Keratinocyte (primary cell): ENCODE data around the gene OTP. TPM values are rescaled to one million over a fixed set of nuclear protein-coding genes. Genes with fewer than 3 reads are reported as not detected.

Experiments used
- DNase-seq: peaks from one replicate; pipeline ENCODE4 v3.0.0-alpha.2; 2011; ENCODE audit warnings: low read depth, missing footprints, low spot score
- FAIRE-seq: peaks from 2 replicates; lab custom pipeline; 2011; peaks lifted over from hg19 to GRCh38; lab: Jason Lieb, UNC
- H2AFZ ChIP-seq: 2 replicates; pipeline ENCODE4 v1.6.0; 2012; ENCODE audit warnings: low read length, control low read depth, inconsistent platforms; ENCODE audit not compliant: control insufficient read depth
- H3K27ac ChIP-seq: 2 replicates; pipeline ENCODE4 v1.5.1; 2011; ENCODE audit warnings: low read length; ENCODE audit not compliant: control insufficient read depth, insufficient read depth
- H3K27me3 ChIP-seq: 3 replicates; pipeline ENCODE4 v1.6.0; 2011; ENCODE audit warnings: low read length; ENCODE audit not compliant: control insufficient read depth, insufficient read depth; ENCODE audit errors: extremely low read depth
- H3K36me3 ChIP-seq, 2 experiments: 2 replicates in 1 of 2; 3 replicates in 1 of 2; pipeline ENCODE4 v1.5.1; 2011; ENCODE audit warnings: low read length in 2 of 2, mild to moderate bottlenecking in 1 of 2; ENCODE audit not compliant: control insufficient read depth in 2 of 2, insufficient read depth in 2 of 2; ENCODE audit errors: extremely low read depth in 1 of 2
- H3K4me1 ChIP-seq: 3 replicates; pipeline ENCODE4 v1.5.1; 2011; ENCODE audit warnings: low read length; ENCODE audit not compliant: control insufficient read depth, insufficient read depth; ENCODE audit errors: extremely low read depth
- H3K4me2 ChIP-seq: 3 replicates; pipeline ENCODE4 v1.6.0; 2011; ENCODE audit warnings: low read depth, low read length; ENCODE audit not compliant: control insufficient read depth, insufficient read depth; ENCODE audit errors: extremely low read depth
- H3K4me3 ChIP-seq, 3 experiments: fragments of 200-600 bp in 1 of 3; sonication (generic) in 1 of 3; 2 replicates in 2 of 3; 3 replicates in 1 of 3; pipeline ENCODE4 v1.5.1; 2011 to 2016; ENCODE audit warnings: low read length in 3 of 3, mild to moderate bottlenecking in 3 of 3, control low read depth in 2 of 3, inconsistent platforms in 1 of 3, low read depth in 1 of 3, mixed read lengths in 1 of 3, mixed run types in 1 of 3, moderate library complexity in 1 of 3; ENCODE audit not compliant: control insufficient read depth in 2 of 3, insufficient read depth in 2 of 3; ENCODE audit errors: extremely low read depth in 1 of 3
- H3K79me2 ChIP-seq: 2 replicates; pipeline ENCODE4 v1.6.0; 2012; ENCODE audit warnings: low read length; ENCODE audit not compliant: control insufficient read depth, insufficient read depth
- H3K9ac ChIP-seq: 3 replicates; pipeline ENCODE4 v1.6.0; 2011; ENCODE audit warnings: low read length; ENCODE audit not compliant: control insufficient read depth, insufficient read depth; ENCODE audit errors: extremely low read depth
- H3K9me1 ChIP-seq: 3 replicates; pipeline ENCODE4 v1.6.0; 2011; ENCODE audit warnings: low read length; ENCODE audit not compliant: control insufficient read depth, insufficient read depth; ENCODE audit errors: extremely low read depth
- H3K9me3 ChIP-seq: 2 replicates; pipeline ENCODE4 v1.5.1; 2012; ENCODE audit warnings: low read depth, low read length; ENCODE audit not compliant: control insufficient read depth
- H4K20me1 ChIP-seq: 3 replicates; pipeline ENCODE4 v1.6.0; 2011; ENCODE audit warnings: low read length; ENCODE audit not compliant: control insufficient read depth, insufficient read depth; ENCODE audit errors: extremely low read depth
- EZH2 ChIP-seq: IDR thresholded peaks from one replicate; pipeline ENCODE4 v1.6.1; 2012; ENCODE audit warnings: inconsistent platforms, mild to moderate bottlenecking, low read length, moderate library complexity
- dilution Hi-C: fragments of 300-500 bp; cut with MboI; formaldehyde crosslinking; loops from one replicate; pipeline ENCODE4 v1.7.0; 2020; ENCODE audit warnings: low sequenced_read_pairs; ENCODE audit not compliant: extremely low pct_ligation_motif_present
- polyA plus RNA-seq, 5 experiments: library from polyadenylated mRNA; depleted of rRNA in 3 of 5; stranded (reverse) in 3 of 5; stranded (forward) in 1 of 5; unstranded in 1 of 5; fragments of >200 nt; gene quantifications; 1 replicate in 1 of 5; 2 replicates in 3 of 5; 3 replicates in 1 of 5; pipeline versions ENCODE4 v1.2.1 to v1.2.3, GENCODE V29; 2011 to 2012; ENCODE audit warnings: missing spikeins in 2 of 5, low read depth in 1 of 5, low replicate concordance in 1 of 5
- TF ChIP-seq, protein P1 (sequence below), 3 experiments: IDR thresholded peaks in 1 of 3; conservative IDR thresholded peaks in 1 of 3; optimal IDR thresholded peaks in 1 of 3; 2 replicates in 2 of 3; 3 replicates in 1 of 3; pipeline versions ENCODE3 to v1.5.1; 2011; ENCODE audit warnings: low read length in 3 of 3, mild to moderate bottlenecking in 3 of 3, moderate library complexity in 2 of 3, control low read depth in 1 of 3, inconsistent platforms in 1 of 3; ENCODE audit not compliant: insufficient read depth in 2 of 3; ENCODE audit errors: extremely low read depth in 1 of 3

The OTP gene
- polyA plus RNA-seq, 1 donor (not counting 4 experiments of a cell fraction or from before 2014, with no cell fraction given) = not detected

DNA sequence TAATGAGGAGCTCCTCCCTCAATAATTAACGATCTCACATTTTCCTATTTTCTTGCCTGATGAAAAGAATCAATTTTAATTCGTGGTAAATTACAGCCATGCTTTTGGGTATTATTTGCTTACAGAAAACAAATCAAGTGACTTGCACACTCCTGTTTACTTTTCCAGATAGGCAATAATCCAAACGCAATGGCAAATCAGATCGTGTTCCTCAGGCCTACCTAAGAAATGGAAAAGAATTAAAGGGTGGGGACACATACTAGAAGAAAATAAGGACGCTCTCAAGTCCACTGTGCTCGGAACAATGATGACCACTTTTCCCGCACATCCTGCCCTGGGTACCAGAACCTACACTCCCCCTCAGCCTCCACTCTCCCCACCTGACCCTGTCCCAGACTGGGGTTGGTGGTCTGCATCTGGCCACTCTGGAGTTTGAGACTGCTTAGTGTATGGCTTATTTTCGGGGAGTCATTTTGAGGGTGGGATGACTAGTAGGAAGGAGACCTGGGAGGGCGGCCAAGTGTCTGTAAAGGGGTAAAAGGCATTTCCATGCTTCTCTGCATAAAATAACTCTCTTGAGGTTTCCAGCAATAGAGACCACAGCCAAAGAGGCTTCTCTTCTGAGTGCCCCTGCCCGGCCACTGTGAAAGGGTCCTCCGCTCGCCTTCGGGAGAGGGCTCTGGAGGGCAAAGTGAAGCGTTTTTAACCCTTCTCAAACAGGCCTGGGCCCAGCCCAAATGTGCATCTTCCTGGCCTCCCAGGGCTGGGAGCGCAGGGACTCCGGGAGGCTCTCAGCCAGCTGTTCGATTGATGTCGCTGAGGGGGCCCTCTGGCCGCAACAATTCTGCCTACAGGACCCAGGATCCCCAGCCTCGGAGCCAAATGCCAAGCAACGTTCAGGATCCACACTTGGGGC, 4.5 kb upstream of the OTP start:
- Histone ChIP-seq H3K4me1 (no peaks in the 10 kb centered on the region), H2AFZ (no peak overlapping the region), H3K27me3 (peaks cover 94% of the 10 kb centered on the region), H3K27ac (no peak overlapping the region), H3K9ac (no peak overlapping the region), H3K4me2 (no peak overlapping the region), H4K20me1 (peaks cover 3% of the 10 kb centered on the region), H3K36me3 (no peaks in the 10 kb centered on the region), H3K9me3 (no peaks in the 10 kb centered on the region), H3K4me3 (no peak overlapping the region), H3K79me2 (no peaks in the 10 kb centered on the region), H3K9me1 (no peaks in the 10 kb centered on the region)
- peak; percentile 55 for TF ChIP-seq EZH2
- TF ChIP-seq, protein P1, sequence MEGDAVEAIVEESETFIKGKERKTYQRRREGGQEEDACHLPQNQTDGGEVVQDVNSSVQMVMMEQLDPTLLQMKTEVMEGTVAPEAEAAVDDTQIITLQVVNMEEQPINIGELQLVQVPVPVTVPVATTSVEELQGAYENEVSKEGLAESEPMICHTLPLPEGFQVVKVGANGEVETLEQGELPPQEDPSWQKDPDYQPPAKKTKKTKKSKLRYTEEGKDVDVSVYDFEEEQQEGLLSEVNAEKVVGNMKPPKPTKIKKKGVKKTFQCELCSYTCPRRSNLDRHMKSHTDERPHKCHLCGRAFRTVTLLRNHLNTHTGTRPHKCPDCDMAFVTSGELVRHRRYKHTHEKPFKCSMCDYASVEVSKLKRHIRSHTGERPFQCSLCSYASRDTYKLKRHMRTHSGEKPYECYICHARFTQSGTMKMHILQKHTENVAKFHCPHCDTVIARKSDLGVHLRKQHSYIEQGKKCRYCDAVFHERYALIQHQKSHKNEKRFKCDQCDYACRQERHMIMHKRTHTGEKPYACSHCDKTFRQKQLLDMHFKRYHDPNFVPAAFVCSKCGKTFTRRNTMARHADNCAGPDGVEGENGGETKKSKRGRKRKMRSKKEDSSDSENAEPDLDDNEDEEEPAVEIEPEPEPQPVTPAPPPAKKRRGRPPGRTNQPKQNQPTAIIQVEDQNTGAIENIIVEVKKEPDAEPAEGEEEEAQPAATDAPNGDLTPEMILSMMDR (optimal IDR thresholded peaks at IDR 0.05 in 1 of 3, IDR thresholded peaks at IDR 0.05 in 1 of 3, conservative IDR thresholded peaks at IDR 0.05 in 1 of 3; ENCODE audit: extremely low read depth in 1 of 3, insufficient read depth in 2 of 3, low read length in 3 of 3) = no peak
- DNase-seq = no peak
- no peak for FAIRE-seq
- dilution Hi-C loops = no loop called here

DNA sequence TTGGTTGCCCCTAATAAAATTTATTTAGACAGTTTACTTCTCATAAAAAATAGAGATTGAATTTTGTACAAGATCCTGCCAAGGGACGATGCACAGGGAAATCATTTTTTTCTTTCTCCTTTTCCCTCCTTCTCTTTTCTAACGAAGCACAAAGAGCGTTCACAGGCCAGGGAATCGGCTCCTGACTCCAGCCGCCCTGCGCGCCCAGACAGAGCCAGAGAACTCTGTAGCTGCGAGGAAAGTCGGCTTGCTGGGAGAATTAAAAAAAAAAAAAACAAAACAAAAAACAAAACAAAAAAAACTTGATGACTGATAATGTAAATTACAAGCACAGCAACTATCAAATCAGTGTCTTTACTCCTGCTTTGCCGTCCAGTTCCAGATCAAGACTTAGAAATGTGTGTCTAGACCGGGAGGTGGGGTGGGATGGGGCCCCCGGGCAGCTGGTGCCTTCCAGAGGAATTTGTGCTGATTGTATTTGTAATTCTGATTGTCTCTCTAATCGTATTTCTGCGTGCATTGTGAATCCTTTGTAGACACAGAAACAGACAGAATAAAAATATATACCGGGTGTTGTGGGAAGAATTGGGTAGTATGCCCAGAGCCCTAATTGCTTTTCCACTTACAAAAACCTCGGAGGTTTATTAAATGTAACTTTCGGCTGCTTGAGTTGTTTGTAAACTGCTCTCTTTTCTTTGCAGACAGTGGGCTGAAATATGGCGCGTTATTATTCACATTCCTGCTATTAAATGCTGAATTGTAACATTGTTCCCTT, 3.6 kb upstream of the OTP start:
- dilution Hi-C loops = no loop called here
- Histone ChIP-seq H2AFZ (no peak overlapping the region), H3K4me1 (no peaks in the 10 kb centered on the region), H3K79me2 (no peaks in the 10 kb centered on the region), H3K4me2 (no peak overlapping the region), H3K36me3 (no peaks in the 10 kb centered on the region), H3K9me1 (no peaks in the 10 kb centered on the region), H3K9me3 (no peaks in the 10 kb centered on the region), H3K27ac (no peak overlapping the region), H4K20me1 (peaks cover 3% of the 10 kb centered on the region), H3K27me3 (peaks cover 98% of the 10 kb centered on the region), H3K4me3 (no peak overlapping the region), H3K9ac (no peak overlapping the region)
- DNase-seq (no peak), FAIRE-seq (no peak)
- no peak for TF ChIP-seq EZH2
- TF ChIP-seq, protein P1 (optimal IDR thresholded peaks at IDR 0.05 in 1 of 3, IDR thresholded peaks at IDR 0.05 in 1 of 3, conservative IDR thresholded peaks at IDR 0.05 in 1 of 3; ENCODE audit: extremely low read depth in 1 of 3, insufficient read depth in 2 of 3, low read length in 3 of 3) = no peak
